GM12875 (cell line): ENCODE data around the gene ZNF470.

ENCODE experiments used
- H3K4me3 ChIP-seq: one replicate; pipeline ENCODE4 v1.5.1; 2011; ENCODE audit warnings: low read depth, low read length, control low read depth
- TF ChIP-seq, protein P1 (sequence below): IDR thresholded peaks from 2 replicates; pipeline ENCODE4 v1.5.1; 2011; ENCODE audit warnings: low read depth, mild to moderate bottlenecking, control low read depth, inconsistent platforms, low read length, moderate library complexity, borderline replicate concordance; ENCODE audit not compliant: insufficient read depth

ZNF470 gene

DNA sequence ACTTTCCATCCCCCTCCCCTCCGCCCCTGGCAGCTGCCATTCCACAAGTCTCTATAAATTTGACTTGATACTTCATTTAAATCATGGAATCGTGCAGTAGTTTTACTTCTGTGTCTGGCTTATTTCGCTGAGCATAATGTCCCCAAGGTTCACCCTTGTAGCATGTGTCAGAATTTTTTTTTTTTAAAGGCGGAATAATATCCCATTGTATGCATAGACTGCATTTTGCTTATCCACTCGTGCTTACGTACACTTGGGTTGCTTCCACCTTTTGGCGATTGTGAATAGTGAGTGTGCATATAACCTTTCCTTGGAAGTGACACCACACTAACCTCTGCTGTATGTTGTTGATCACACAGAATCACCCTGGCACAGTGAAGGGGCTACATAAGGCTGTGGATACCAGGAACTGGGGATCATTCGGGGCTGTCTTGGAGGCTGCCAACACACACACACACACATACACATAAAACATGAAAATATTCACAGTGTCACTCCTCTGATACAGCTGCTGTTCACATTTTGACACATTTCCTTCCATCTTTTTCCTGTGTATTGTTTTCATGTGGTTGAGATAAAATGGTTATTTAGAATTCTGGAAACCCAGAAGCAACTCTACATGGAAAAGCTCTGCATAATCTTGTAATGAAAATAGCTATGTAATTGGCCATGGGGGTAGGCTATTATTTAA, 41.2 kb downstream of the ZNF470 start:
- TF ChIP-seq, protein P1, sequence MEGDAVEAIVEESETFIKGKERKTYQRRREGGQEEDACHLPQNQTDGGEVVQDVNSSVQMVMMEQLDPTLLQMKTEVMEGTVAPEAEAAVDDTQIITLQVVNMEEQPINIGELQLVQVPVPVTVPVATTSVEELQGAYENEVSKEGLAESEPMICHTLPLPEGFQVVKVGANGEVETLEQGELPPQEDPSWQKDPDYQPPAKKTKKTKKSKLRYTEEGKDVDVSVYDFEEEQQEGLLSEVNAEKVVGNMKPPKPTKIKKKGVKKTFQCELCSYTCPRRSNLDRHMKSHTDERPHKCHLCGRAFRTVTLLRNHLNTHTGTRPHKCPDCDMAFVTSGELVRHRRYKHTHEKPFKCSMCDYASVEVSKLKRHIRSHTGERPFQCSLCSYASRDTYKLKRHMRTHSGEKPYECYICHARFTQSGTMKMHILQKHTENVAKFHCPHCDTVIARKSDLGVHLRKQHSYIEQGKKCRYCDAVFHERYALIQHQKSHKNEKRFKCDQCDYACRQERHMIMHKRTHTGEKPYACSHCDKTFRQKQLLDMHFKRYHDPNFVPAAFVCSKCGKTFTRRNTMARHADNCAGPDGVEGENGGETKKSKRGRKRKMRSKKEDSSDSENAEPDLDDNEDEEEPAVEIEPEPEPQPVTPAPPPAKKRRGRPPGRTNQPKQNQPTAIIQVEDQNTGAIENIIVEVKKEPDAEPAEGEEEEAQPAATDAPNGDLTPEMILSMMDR: no peak
- no peak overlapping the region for H3K4me3 ChIP-seq

DNA sequence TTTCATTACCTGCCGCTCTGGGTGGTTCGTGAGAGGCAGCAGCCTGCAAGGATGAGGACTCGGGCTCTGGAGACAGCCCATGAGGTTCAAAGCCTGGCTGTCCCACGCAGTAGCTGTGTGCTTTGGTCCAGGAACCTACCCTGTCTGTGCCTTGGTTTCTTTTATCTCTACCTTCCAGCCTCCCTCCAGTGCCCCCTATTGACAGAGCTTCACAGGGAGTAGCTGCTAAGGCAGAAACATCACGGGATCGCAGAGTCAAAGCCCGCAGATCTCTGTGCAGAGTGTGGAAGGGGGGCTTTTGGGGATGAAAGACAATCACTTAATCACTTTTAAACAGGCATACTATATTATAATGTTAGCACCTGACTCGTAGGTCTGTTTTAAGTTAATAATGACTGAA, 44.0 kb downstream of the ZNF470 start:
- TF ChIP-seq, protein P1: no peak
- H3K4me3 ChIP-seq: no peak overlapping the region

DNA sequence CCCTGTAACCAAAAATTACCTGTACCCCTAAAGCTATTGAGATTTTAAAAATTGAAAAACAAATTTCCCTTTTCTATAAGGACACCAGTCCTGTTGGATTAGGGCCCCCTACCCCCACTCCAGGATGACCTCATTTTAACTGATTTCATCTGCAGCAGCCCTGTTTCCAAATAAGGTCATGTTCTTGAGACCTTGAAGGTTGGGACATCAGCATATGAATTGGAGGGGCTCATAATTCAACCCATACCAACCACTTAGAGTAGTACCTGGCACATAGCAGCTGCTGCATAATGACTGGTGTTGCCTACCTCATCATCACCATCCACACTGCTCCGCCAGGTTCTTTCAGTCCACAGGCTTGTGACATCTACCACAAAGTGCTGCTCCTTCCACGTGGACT, 45.5 kb downstream of the ZNF470 start:
- TF ChIP-seq, protein P1: no peak
- no peak overlapping the region for H3K4me3 ChIP-seq

DNA sequence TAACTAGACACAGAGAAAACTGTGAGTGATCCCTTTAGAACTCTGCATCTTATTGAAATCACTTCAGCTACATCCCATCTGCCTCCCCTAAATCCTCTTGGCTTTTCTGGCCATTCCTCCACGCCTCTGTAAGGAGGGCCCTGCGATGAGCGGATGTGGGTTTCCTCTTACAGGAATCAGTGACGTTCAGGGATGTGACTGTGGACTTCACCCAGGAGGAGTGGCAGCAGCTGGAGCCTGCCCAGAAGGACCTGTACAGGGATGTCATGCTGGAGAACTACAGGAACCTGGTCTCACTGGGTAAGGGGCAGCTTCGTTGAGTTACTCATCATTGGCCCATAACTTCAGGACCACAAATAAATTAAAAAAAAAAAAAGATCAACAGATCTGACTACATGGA, 46.4 kb downstream of the ZNF470 start:
- H3K4me3 ChIP-seq: no peak overlapping the region

DNA sequence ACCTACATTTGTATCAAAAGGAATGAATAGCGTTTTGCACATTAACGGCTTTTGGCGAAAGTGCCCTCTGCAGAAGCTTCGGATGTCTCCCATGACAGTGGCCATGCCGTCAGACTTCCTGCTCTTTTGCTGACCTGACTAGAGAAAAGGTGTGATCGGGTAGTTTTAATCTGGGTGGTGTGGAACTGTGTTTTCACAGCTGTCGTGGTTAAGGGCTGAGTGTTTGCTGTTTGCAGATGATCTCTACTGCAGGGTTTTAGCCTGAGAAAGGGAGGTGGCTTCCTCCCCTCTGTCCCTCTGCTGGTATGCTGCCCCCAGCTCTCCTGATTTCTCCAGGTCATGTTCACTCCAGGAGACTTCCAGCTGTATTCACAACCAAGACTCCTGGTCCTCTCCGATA, 50.3 kb downstream of the ZNF470 start:
- TF ChIP-seq, protein P1: no peak

More for the DNA sequence above, 46.4 kb downstream of the ZNF470 start:
- TF ChIP-seq, protein P1: no peak

DNA sequence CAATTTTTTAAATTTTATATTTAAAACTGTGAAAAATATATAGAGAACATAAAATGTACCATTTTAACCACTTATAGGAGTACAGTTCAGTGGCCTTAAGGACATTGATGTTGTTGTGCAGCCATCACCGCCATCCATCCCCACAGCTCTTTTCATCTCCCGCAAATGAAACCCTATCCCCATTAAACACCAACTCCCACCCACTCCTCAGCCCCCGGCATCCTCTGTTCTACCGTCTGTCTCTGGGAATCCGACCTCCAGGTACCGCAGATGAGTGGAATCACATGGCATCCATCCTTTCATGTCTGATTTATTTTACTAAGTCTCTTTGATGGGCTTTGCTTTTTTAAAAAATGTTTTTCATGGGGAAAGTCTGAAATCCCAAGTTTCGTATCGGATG, 51.9 kb downstream of the ZNF470 start:
- TF ChIP-seq, protein P1: no peak
- no peak overlapping the region for H3K4me3 ChIP-seq

More for the DNA sequence above, 50.3 kb downstream of the ZNF470 start:
- H3K4me3 ChIP-seq: no peak overlapping the region

DNA sequence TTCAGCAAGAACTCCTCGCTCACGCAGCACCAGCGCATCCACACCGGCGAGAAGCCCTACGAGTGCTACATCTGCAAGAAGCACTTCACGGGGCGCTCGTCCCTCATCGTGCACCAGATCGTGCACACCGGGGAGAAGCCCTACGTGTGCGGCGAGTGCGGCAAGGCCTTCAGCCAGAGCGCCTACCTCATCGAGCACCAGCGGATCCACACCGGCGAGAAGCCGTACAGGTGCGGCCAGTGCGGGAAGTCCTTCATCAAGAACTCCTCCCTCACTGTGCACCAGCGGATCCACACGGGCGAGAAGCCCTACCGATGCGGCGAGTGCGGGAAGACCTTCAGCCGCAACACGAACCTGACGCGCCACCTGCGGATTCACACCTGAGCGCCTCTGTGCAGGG, 55.1 kb downstream of the ZNF470 start:
- TF ChIP-seq, protein P1: no peak
- no peak overlapping the region for H3K4me3 ChIP-seq
